ENCODE data around the gene ATP2B2. TPM values are rescaled to one million over a fixed set of nuclear protein-coding genes. Genes with fewer than 3 reads are reported as not detected.

The ATP2B2 gene
- total and polyA plus RNA-seq, 2 of the 8 experiments (the other 6 are each of a cell fraction or from before 2014, with no cell fraction given): 0.14 to 1.2 TPM

GRCh38 chr3:10328460-10329071 lies 176.8 kb downstream of the ATP2B2 start:
- Histone ChIP-seq H2BK120ac (replicated peaks; ENCODE audit: low read depth, low read length) (no peak overlapping the region), H3K9ac (replicated peaks in 1 of 4; ENCODE audit: extremely low read depth in 1 of 4, low read depth in 3 of 4, low read length in 3 of 4) (no peak overlapping the region), H2BK5ac (ENCODE audit: low read depth, low read length) (no peak overlapping the region), H4K5ac (ENCODE audit: insufficient read length, low read depth, low read length) (no peak overlapping the region), H4K91ac (replicated peaks; ENCODE audit: insufficient read length, low read length) (no peak overlapping the region), H3K4ac (replicated peaks; ENCODE audit: insufficient read length, low read depth, low read length) (no peak overlapping the region), H2BK15ac (ENCODE audit: low read length) (no peak overlapping the region), H2BK20ac (ENCODE audit: low read length) (no peak overlapping the region), H3K18ac (ENCODE audit: extremely low read depth, low read length) (no peak overlapping the region), H3K9me3 (ENCODE audit: insufficient read depth in 2 of 2, low read depth in 1 of 2, low read length in 1 of 2) (no peaks in the 10 kb centered on the region), H2AK5ac (ENCODE audit: low read depth, low read length) (no peak overlapping the region), H3K14ac (ENCODE audit: insufficient read length) (no peak overlapping the region), H3K4me3 (ENCODE audit: extremely low read depth in 1 of 4, insufficient read depth in 2 of 4, low read depth in 3 of 4, low read length in 4 of 4) (no peak overlapping the region), H4K8ac (ENCODE audit: extremely low read depth, insufficient read depth, low read length) (peak overlapping the region; percentile 28), H3K36me3 (ENCODE audit: control insufficient read depth in 2 of 4, insufficient read depth in 4 of 4, low read length in 3 of 4) (no peaks in the 10 kb centered on the region), H2BK12ac (ENCODE audit: low read depth, low read length) (no peak overlapping the region), H3K79me1 (ENCODE audit: low read depth, low read length) (no peaks in the 10 kb centered on the region), H3K27ac (ENCODE audit: low read depth, low read length) (no peak overlapping the region), H3K56ac (replicated peaks; ENCODE audit: insufficient read length, low read depth, low read length) (no peak overlapping the region), H4K20me1 (replicated peaks in 1 of 2; ENCODE audit: control insufficient read depth in 1 of 2, insufficient read depth in 2 of 2, low read length in 2 of 2) (no peaks in the 10 kb centered on the region), H3K23ac (ENCODE audit: insufficient read length) (no peak overlapping the region), H3K27me3 (replicated peaks in 1 of 4; ENCODE audit: control insufficient read depth in 3 of 4, extremely low read depth in 1 of 4, insufficient read depth in 3 of 4, low read length in 3 of 4) (peaks cover 0 to 4% (median 1%) of the 10 kb centered on the region in 4 experiments; a peak in 3 of 7 replicates), H3K4me2 (ENCODE audit: insufficient read depth in 1 of 2, low read depth in 2 of 2, low read length in 2 of 2) (peak overlapping the region in 1 of 2 experiments; percentile 33; a peak in 2 of 4 replicates), H3K79me2 (ENCODE audit: control insufficient read depth in 1 of 2, insufficient read depth in 2 of 2, low read length in 2 of 2) (no peaks in the 10 kb centered on the region), H3K23me2 (ENCODE audit: low read depth, low read length) (no peaks in the 10 kb centered on the region; the same call in 1 of the 2 replicates), H2AFZ (ENCODE audit: low read length) (peak overlapping the region; percentile 39; the same call in 1 of the 2 replicates), H3K4me1 (replicated peaks in 1 of 4; ENCODE audit: control insufficient read depth in 3 of 4, insufficient read depth in 4 of 4, low read length in 3 of 4) (no peaks in the 10 kb centered on the region)
- 82% methylated on average over 29 of the region's 31 CpGs; no CpG with 5 or more reads in 1 of the 2 experiments for WGBS, 2 experiments (ENCODE audit: extremely low coverage in 1 of 2, insufficient coverage in 1 of 2, insufficient read length in 1 of 2, insufficient replicate concordance in 2 of 2, low coverage in 1 of 2, low lambda C conversion rate in 2 of 2, missing lambda C conversion rate in 1 of 2)
- DNase-seq (ENCODE audit: low read depth in 1 of 2, low spot score in 2 of 2) (no peak), FAIRE-seq (no peak)
- CTCF ChIA-PET (ENCODE audit: partially characterized antibody): interaction anchor here (1.0 to 1.6 kb wide), 3 partner anchors 9 to 378 kb away, joined by 3 to 4 read pairs (median 4); no protein-coding TSS in a partner anchor
- peak; percentile 7 to 39; a peak in 2 of 4 replicates for TF ChIP-seq RAD21 (IDR thresholded peaks at IDR 0.05 in 1 of 2, conservative IDR thresholded peaks at IDR 0.05 in 1 of 2; ENCODE audit: low read depth in 2 of 2, low read length in 2 of 2)
- TF ChIP-seq, protein P1, sequence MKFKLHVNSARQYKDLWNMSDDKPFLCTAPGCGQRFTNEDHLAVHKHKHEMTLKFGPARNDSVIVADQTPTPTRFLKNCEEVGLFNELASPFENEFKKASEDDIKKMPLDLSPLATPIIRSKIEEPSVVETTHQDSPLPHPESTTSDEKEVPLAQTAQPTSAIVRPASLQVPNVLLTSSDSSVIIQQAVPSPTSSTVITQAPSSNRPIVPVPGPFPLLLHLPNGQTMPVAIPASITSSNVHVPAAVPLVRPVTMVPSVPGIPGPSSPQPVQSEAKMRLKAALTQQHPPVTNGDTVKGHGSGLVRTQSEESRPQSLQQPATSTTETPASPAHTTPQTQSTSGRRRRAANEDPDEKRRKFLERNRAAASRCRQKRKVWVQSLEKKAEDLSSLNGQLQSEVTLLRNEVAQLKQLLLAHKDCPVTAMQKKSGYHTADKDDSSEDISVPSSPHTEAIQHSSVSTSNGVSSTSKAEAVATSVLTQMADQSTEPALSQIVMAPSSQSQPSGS (IDR thresholded peaks at IDR 0.05; ENCODE audit: low read length): no peak
- TF ChIP-seq, protein P2, sequence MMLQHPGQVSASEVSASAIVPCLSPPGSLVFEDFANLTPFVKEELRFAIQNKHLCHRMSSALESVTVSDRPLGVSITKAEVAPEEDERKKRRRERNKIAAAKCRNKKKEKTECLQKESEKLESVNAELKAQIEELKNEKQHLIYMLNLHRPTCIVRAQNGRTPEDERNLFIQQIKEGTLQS (IDR thresholded peaks at IDR 0.05; ENCODE audit: insufficient read depth, low read depth, low read length): no peak
- POLR2A ChIA-PET (ENCODE audit: partially characterized antibody): no interaction called here

Data from H1 (cell line).